CD14-positive monocyte (primary cell): ENCODE data around the gene SLC25A13. TPM values are rescaled to one million over a fixed set of nuclear protein-coding genes. Genes with fewer than 3 reads are reported as not detected.

Experiments
- DNase-seq, 3 donors: peaks; one replicate each; pipeline ENCODE4 v3.0.0-alpha.2; 2011 to 2022
- H2AFZ ChIP-seq: 2 replicates; pipeline ENCODE4 v1.6.0; 2012; ENCODE audit warnings: mild to moderate bottlenecking, low read depth, low read length, inconsistent platforms; ENCODE audit not compliant: insufficient read depth, poor library complexity, severe bottlenecking
- H3K27ac ChIP-seq, 2 donors: 1 replicate in 1 of 2; 2 replicates in 1 of 2; pipeline ENCODE4 v1.5.1; 2012 to 2013; ENCODE audit warnings: low read length in 2 of 2, control low read depth in 1 of 2, inconsistent platforms in 1 of 2, low read depth in 1 of 2, mild to moderate bottlenecking in 1 of 2
- H3K27me3 ChIP-seq, 2 donors: one replicate each; pipeline versions ENCODE4 v1.6.0 to v1.6.1; 2011 to 2013; ENCODE audit warnings: low read length in 2 of 2; ENCODE audit not compliant: control insufficient read depth in 2 of 2, insufficient read depth in 2 of 2
- H3K36me3 ChIP-seq, 2 donors: replicated peaks in 1 of 2; 1 replicate in 1 of 2; 2 replicates in 1 of 2; pipeline versions ENCODE4 v1.5.1 to v1.6.1; 2012 to 2013; ENCODE audit warnings: low read length in 2 of 2, control low read depth in 1 of 2, inconsistent platforms in 1 of 2, mild to moderate bottlenecking in 1 of 2; ENCODE audit not compliant: insufficient read depth in 2 of 2, control insufficient read depth in 1 of 2
- H3K4me1 ChIP-seq, 2 donors: 1 replicate in 1 of 2; 2 replicates in 1 of 2; pipeline versions ENCODE4 v1.5.1 to v1.6.1; 2012 to 2013; ENCODE audit warnings: low read length in 2 of 2, control low read depth in 1 of 2, inconsistent platforms in 1 of 2, mild to moderate bottlenecking in 1 of 2, moderate library complexity in 1 of 2; ENCODE audit not compliant: insufficient read depth in 2 of 2, control insufficient read depth in 1 of 2
- H3K4me2 ChIP-seq: replicated peaks from 2 replicates; pipeline ENCODE3; 2012; ENCODE audit warnings: low read length, moderate library complexity, mild to moderate bottlenecking; ENCODE audit not compliant: poor library complexity, severe bottlenecking; ENCODE audit errors: extremely low read depth
- H3K4me3 ChIP-seq, 3 experiments: fragments of 200-600 bp in 1 of 3; sonication (generic) in 1 of 3; replicated peaks in 1 of 3; 1 replicate in 2 of 3; 2 replicates in 1 of 3; pipeline ENCODE4 v1.5.1; 2011 to 2013; ENCODE audit warnings: low read length in 3 of 3, mild to moderate bottlenecking in 3 of 3, control low read depth in 2 of 3, low read depth in 2 of 3, inconsistent platforms in 1 of 3, moderate library complexity in 1 of 3
- H3K79me2 ChIP-seq: 2 replicates; pipeline ENCODE4 v1.6.0; 2012; ENCODE audit warnings: mild to moderate bottlenecking, control low read depth, inconsistent platforms, low read length, moderate library complexity; ENCODE audit not compliant: insufficient read depth
- H3K9ac ChIP-seq: 2 replicates; pipeline ENCODE4 v1.6.0; 2017; ENCODE audit warnings: low read length, mild to moderate bottlenecking; ENCODE audit not compliant: insufficient read depth, poor library complexity, severe bottlenecking
- H3K9me3 ChIP-seq, 2 donors: replicated peaks in 1 of 2; 1 replicate in 1 of 2; 2 replicates in 1 of 2; pipeline versions ENCODE4 v1.5.1 to v1.6.1; 2012 to 2013; ENCODE audit warnings: low read length in 2 of 2, control low read depth in 1 of 2; ENCODE audit not compliant: control insufficient read depth in 1 of 2, insufficient read depth in 1 of 2
- H4K20me1 ChIP-seq: 2 replicates; pipeline ENCODE4 v1.6.0; 2012; ENCODE audit warnings: mild to moderate bottlenecking, low read length, control low read depth, moderate library complexity; ENCODE audit not compliant: insufficient read depth
- H3K27ac Mint-ChIP-seq, 7 donors: one replicate each; pipeline ENCODE4 v1.8.0; 2020; ENCODE audit warnings: mild to moderate bottlenecking in 7 of 7, mixed read lengths in 7 of 7, moderate library complexity in 6 of 7, inconsistent platforms in 2 of 7
- H3K27me3 Mint-ChIP-seq, 3 donors: one replicate each; pipeline ENCODE4 v1.8.0; 2021 to 2022; ENCODE audit warnings: low read depth in 3 of 3, mild to moderate bottlenecking in 3 of 3, mixed read lengths in 3 of 3, moderate library complexity in 3 of 3, inconsistent platforms in 1 of 3
- H3K36me3 Mint-ChIP-seq, 2 donors: one replicate each; pipeline ENCODE4 v1.8.0; 2020; ENCODE audit warnings: mixed read lengths in 2 of 2, inconsistent platforms in 1 of 2, mild to moderate bottlenecking in 1 of 2
- H3K4me1 Mint-ChIP-seq: one replicate; pipeline ENCODE4 v1.8.0; 2020; ENCODE audit warnings: mild to moderate bottlenecking, mixed read lengths
- H3K4me3 Mint-ChIP-seq, 2 donors: one replicate each; pipeline ENCODE4 v1.8.0; 2020; ENCODE audit warnings: mild to moderate bottlenecking in 2 of 2, mixed read lengths in 2 of 2, moderate library complexity in 1 of 2
- H3K9me3 Mint-ChIP-seq, 7 donors: one replicate each; pipeline ENCODE4 v1.8.0; 2020 to 2022; ENCODE audit warnings: mixed read lengths in 7 of 7, mild to moderate bottlenecking in 6 of 7, moderate library complexity in 6 of 7, inconsistent platforms in 2 of 7
- WGBS: methylation state at CpG from one replicate; pipeline ENCODE4 v1.1.5; 2013; ENCODE audit warnings: missing lambda C conversion rate; ENCODE audit not compliant: insufficient coverage; 5-methylcytosine and 5-hydroxymethylcytosine counted together
- intact Hi-C, 2 donors: fragments of 100-400 bp; cut with micrococcal nuclease; formaldehyde crosslinking; loops; one replicate each; pipeline versions ENCODE4 v1.15.0 to v1.15.1; 2023
- polyA plus RNA-seq, 3 donors: library from polyadenylated mRNA; depleted of rRNA in 1 of 3; unstranded in 2 of 3; stranded (reverse) in 1 of 3; fragments of 300-500 nt in 2 of 3; fragments of >200 nt in 1 of 3; fragmentation: Illumina TruSeq in 2 of 3; gene quantifications; 1 replicate in 2 of 3; 2 replicates in 1 of 3; pipeline ENCODE4 v1.2.3, GENCODE V29; 2012 to 2021
- TF ChIP-seq, protein P1 (sequence below): fragments of 200-600 bp; IDR thresholded peaks from one replicate; pipeline ENCODE4 v1.8.0; 2022; ENCODE audit warnings: antibody characterized with exemption, mild to moderate bottlenecking

Gene SLC25A13
- polyA plus RNA-seq, 3 donors, result 12.7 to 15.7 (median 14.4) TPM

DNA sequence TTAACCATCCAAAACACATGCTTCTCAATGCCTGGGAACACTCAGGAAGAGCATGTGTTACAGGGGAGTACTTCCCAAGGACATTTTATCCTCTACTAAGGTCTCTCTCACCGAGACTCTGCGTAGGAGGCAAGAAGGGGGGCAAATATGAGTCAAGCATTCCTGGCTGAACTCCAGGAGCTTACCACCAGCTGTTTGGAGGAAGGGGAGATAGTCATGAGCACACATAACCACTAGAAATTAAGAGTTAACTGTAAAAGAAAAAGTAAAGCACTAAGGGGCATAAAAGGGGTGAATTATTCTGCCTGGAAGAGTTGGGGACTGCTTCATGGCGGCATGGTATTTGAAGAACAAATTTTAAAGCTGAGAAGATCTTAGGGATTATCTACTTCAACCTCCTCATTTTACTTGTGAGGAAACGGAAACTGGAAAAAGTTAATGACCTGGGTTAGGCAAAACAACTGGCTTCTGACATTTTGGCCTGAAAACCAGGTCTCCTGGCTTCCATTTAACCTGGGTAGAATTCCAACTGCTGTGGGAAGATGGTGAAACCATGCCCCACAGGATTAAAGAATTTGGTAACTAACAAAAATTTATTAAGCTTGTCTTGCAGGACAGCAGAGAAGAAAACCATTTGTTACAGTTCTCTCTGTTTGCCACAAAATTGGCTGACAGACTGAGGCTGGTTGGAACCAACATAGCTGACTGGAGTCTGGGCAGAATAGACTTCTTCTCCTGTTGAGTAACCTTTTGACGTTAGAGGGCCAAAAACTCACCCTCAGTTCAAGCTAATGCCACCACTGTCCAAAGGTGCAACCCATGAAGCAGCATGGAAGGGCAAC, 85.5 kb downstream of the SLC25A13 start:
- no CpG with 5 or more reads among the region's 5 CpGs for WGBS

DNA sequence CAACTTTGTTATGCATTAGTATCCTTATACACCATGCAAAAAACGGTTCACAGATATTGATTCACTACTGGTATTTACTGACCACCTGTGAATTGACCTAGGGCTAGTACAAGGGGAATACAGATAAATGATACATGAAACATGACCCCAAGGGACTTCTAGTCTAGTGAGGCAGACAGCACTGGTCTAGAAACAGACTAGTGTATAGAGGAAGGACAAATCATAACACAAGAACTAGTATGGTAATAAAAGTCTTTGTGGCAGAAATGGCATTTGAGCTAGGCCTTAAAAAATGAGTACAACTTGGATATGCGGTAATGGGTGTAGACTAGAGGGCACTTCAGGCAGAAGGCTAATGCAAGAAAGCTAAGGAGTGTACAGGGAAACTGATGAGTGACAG, 86.6 kb downstream of the SLC25A13 start:
- peaks cover 4 to 36% of the 10 kb centered on the region in 2 donors for H3K36me3 ChIP-seq
- Mint-ChIP-seq H3K9me3 (peaks cover 0 to 2% (median 0%) of the 10 kb centered on the region in 7 donors), H3K4me3 (no peak overlapping the region), H3K4me1 (peaks cover 3% of the 10 kb centered on the region), H3K27ac (no peak overlapping the region), H3K27me3 (peaks cover 0 to 2% (median 0%) of the 10 kb centered on the region in 3 donors), H3K36me3 (peaks cover 30 to 33% of the 10 kb centered on the region in 2 donors)
- no peak overlapping the region for H3K27ac ChIP-seq
- no peak overlapping the region for H3K4me2 ChIP-seq
- no peak for DNase-seq
- no peaks in the 10 kb centered on the region for H3K27me3 ChIP-seq
- no peaks in the 10 kb centered on the region for H3K79me2 ChIP-seq
- peaks cover 44% of the 10 kb centered on the region for H4K20me1 ChIP-seq
- intact Hi-C loops, result no loop called here
- no peak overlapping the region for H3K4me3 ChIP-seq
- 100% methylated on average over 1 of the region's 2 CpGs for WGBS
- TF ChIP-seq, protein P1, sequence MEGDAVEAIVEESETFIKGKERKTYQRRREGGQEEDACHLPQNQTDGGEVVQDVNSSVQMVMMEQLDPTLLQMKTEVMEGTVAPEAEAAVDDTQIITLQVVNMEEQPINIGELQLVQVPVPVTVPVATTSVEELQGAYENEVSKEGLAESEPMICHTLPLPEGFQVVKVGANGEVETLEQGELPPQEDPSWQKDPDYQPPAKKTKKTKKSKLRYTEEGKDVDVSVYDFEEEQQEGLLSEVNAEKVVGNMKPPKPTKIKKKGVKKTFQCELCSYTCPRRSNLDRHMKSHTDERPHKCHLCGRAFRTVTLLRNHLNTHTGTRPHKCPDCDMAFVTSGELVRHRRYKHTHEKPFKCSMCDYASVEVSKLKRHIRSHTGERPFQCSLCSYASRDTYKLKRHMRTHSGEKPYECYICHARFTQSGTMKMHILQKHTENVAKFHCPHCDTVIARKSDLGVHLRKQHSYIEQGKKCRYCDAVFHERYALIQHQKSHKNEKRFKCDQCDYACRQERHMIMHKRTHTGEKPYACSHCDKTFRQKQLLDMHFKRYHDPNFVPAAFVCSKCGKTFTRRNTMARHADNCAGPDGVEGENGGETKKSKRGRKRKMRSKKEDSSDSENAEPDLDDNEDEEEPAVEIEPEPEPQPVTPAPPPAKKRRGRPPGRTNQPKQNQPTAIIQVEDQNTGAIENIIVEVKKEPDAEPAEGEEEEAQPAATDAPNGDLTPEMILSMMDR, result no peak
- H2AFZ ChIP-seq, result no peak overlapping the region
- no peaks in the 10 kb centered on the region for H3K4me1 ChIP-seq
- H3K9ac ChIP-seq, result no peak overlapping the region
- H3K9me3 ChIP-seq, result no peaks in the 10 kb centered on the region

More for the DNA sequence above, 85.5 kb downstream of the SLC25A13 start:
- Histone ChIP-seq H2AFZ (no peak overlapping the region), H3K9me3 (no peaks in the 10 kb centered on the region), H3K27me3 (no peaks in the 10 kb centered on the region), H3K4me3 (no peak overlapping the region), H4K20me1 (peaks cover 52% of the 10 kb centered on the region), H3K36me3 (peaks cover 0 to 27% of the 10 kb centered on the region in 2 donors), H3K4me1 (no peaks in the 10 kb centered on the region), H3K4me2 (no peak overlapping the region), H3K9ac (no peak overlapping the region), H3K79me2 (no peaks in the 10 kb centered on the region), H3K27ac (no peak overlapping the region)
- intact Hi-C loops, result no loop called here
- Mint-ChIP-seq H3K9me3 (peaks cover 0 to 3% (median 0%) of the 10 kb centered on the region in 7 donors), H3K27ac (peak overlapping the region in 2 of 7 donors; percentile 36 to 61), H3K27me3 (peaks cover 0 to 3% (median 0%) of the 10 kb centered on the region in 3 donors), H3K4me3 (no peak overlapping the region), H3K4me1 (peaks cover 3% of the 10 kb centered on the region), H3K36me3 (peaks cover 19 to 30% of the 10 kb centered on the region in 2 donors)
- TF ChIP-seq, protein P1, result no peak
- DNase-seq, result no peak
